UCSD-AML1 (cell line): ENCODE results near the gene LEF1.

ENCODE experiments used
- DNase-seq: peaks from one replicate; lab custom pipeline; 2025; ENCODE audit not compliant: unreplicated experiment; lab: John Stamatoyannopoulos, UW

The LEF1 gene

GRCh38 chr4:108115168-108115526, 53.6 kb downstream of the LEF1 start:
- no peak for DNase-seq

- no peak for DNase-seq
These were observed 54.2 kb downstream of the LEF1 start for GRCh38 chr4:108114503-108114902.

- DNase-seq = no peak
These were observed 55.5 kb downstream of the LEF1 start for GRCh38 chr4:108113229-108113628.

GRCh38 chr4:108111781-108112180, 57.0 kb downstream of the LEF1 start:
- no peak for DNase-seq

- no peak for DNase-seq
These were observed 58.3 kb downstream of the LEF1 start for GRCh38 chr4:108110450-108110849.

GRCh38 chr4:108109997-108110416, 58.7 kb downstream of the LEF1 start:
- no peak for DNase-seq

GRCh38 chr4:108109111-108109510, 59.6 kb downstream of the LEF1 start:
- DNase-seq = no peak

- DNase-seq = no peak
These were observed 60.9 kb downstream of the LEF1 start for GRCh38 chr4:108107729-108108382.

GRCh38 chr4:108107101-108107500, 61.6 kb downstream of the LEF1 start:
- DNase-seq = no peak

GRCh38 chr4:108106186-108106585, 62.5 kb downstream of the LEF1 start:
- no peak for DNase-seq

GRCh38 chr4:108103099-108103862, 65.5 kb downstream of the LEF1 start:
- no peak for DNase-seq

GRCh38 chr4:108100827-108101226, 67.9 kb downstream of the LEF1 start:
- no peak for DNase-seq

- no peak for DNase-seq
These were observed 68.9 kb downstream of the LEF1 start for GRCh38 chr4:108099838-108100237.

- no peak for DNase-seq
These were observed 70.7 kb downstream of the LEF1 start for GRCh38 chr4:108097990-108098553.

GRCh38 chr4:108094923-108095482, 73.7 kb downstream of the LEF1 start:
- DNase-seq = no peak

GRCh38 chr4:108094131-108094530, 74.6 kb downstream of the LEF1 start:
- no peak for DNase-seq

GRCh38 chr4:108092288-108092687, 76.4 kb downstream of the LEF1 start:
- DNase-seq = no peak

GRCh38 chr4:108087293-108087967, 81.3 kb downstream of the LEF1 start:
- no peak for DNase-seq

- no peak for DNase-seq
These were observed 87.5 kb downstream of the LEF1 start for GRCh38 chr4:108081256-108081655.

GRCh38 chr4:108080747-108081146, 88.0 kb downstream of the LEF1 start:
- no peak for DNase-seq

GRCh38 chr4:108078024-108078733, 90.6 kb downstream of the LEF1 start:
- no peak for DNase-seq
